Glomerular visceral epithelial cell (primary cell): Measurements from ENCODE around the gene THRB.
A peak's percentile ranks its signal among the peaks of the same experiment; 100 is the strongest.
"Not testable (repeated sequence)": the region's sequence is repeated elsewhere in the genome, so short reads cannot be mapped to it uniquely, and the experiment has no call there.

Experiments used
- DNase-seq: peaks from one replicate; pipeline ENCODE4 v3.0.0-alpha.2; 2016; ENCODE audit errors: extremely low spot score

THRB gene

GRCh38 chr3:24110051-24110450 is 384.6 kb downstream of the THRB start:
- DNase-seq, result no peak

DNA sequence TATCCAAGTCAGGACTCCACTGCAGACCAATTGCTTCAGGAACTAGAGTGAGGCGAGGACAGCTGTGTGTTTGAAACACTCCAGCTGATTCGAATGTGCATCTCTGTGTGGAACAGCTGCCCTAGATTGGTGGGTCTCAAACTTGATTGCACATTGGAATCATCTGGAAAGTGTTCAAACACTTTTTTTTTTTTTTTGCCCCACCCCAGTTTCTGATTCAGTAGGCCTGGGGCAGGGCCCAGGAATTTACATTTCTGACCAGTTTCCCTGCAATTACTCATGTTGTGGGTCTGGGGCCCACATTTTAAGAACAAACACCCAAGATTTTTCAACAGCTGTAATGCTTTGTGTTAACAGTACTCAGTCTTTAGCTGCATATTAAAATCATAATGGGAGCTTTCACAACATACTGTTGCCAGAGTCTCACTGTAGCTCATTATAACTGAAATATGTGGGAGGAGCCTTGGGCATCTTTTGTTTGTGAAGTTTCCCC is 392.9 kb downstream of the THRB start:
- no peak for DNase-seq

- peak; percentile 34 for DNase-seq
These were observed 393.8 kb downstream of the THRB start for GRCh38 chr3:24100696-24101402.

GRCh38 chr3:24096695-24097290 is 397.9 kb downstream of the THRB start:
- no peak for DNase-seq

- DNase-seq, result no peak
These were observed 398.4 kb downstream of the THRB start for GRCh38 chr3:24096271-24096670.

DNA sequence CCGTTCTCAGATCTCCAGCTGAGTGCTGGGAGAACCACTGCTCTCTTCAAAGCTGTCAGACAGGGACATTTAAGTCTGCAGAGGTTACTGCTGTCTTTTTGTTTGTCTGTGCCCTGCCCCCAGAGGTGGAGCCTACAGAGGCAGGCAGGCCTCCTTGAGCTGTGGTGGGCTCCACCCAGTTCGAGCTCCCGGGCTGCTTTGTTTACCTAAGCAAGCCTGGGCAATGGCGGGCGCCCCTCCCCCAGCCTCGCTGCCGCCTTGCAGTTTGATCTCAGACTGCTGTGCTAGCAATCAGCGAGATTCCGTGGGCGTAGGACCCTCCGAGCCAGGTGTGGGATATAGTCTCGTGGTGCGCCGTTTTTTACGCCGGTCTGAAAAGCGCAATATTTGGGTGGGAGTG is 399.8 kb downstream of the THRB start:
- DNase-seq, result not testable (repeated sequence)

DNA sequence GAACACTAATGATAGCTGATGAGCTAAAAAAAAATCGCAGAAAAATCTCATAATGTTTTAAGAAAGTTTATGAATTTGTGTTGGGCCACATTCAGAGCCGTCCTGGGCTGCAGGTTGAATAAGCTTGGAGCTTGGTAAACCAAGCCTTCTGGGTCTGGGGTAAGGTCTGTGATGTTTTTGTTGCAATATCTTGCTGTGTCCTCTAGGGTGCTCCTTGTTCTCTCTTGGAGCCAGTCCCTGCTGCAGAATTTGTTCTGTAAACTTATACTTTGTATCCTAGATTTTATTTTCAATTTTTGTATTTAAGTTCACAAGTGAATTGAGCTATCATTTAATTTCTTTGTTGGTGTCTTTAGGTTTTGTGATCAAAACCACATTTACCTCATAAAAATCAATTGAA is 405.9 kb downstream of the THRB start:
- peak; percentile 27 for DNase-seq

- DNase-seq, result no peak
These were observed 407.2 kb downstream of the THRB start for GRCh38 chr3:24087469-24087868.

GRCh38 chr3:24086617-24087404 is 407.8 kb downstream of the THRB start:
- no peak for DNase-seq

DNA sequence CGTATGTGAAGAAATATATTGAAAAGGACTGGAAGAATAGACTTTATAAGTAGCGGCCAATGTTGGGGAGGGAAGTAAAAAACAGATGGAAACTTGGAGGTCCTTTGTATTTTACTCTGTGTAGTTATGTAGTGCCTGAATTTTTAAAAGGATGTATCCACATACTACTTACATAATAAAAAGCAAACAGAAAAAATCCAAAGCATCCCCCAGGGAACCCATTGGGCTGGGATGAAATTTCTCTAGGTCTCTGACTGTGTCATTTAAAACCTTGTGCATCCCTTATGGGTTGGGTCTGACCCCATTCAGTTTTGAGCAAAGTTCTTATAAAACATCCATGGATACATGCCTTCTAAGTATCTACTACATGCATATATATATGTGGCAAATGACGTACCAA is 408.4 kb downstream of the THRB start:
- no peak for DNase-seq

DNA sequence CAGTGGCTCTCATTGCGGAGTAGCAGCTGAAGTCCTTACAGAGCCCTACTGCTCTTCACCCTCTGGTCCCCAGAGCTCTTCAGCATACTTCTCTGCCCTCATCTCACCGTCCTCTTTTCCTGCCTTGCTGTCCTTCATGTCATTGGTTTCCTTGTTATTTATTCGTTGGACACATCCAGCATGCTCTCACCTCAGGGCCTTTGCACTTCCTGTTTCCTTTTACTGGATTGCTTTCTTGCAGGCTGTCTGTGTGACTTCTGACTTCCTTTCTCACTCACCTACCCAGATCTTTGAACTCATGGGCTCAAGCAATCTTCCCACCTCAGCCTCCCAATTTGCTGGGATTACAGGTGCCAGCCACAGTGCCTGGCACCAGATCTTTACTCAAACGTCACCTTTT is 422.5 kb downstream of the THRB start:
- no peak for DNase-seq

- peak; percentile 12 for DNase-seq
These were observed 425.6 kb downstream of the THRB start for GRCh38 chr3:24069045-24069444.

DNA sequence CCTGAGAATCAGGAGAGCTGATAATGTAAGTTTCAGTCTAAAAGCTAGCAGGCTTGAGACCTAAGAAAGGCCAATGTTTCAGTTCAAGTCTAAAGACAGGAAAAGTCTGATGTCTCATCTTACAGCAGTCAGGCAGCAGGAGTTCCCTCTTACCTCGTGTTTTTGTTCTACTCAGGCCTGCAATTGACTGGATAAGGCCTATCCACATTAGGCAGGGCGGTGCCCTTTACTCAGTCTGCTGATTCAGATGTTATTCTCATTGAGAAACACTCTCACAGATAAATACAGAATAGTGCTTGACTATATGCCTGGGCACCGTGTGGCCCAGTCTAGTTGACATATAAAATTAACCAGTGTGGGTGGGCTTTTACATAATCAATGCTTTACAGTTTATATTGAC is 427.2 kb downstream of the THRB start:
- DNase-seq, result no peak
